ENCODE measurements around the gene COMMD10. TPM values are rescaled to one million over a fixed set of nuclear protein-coding genes. Genes with fewer than 3 reads are reported as not detected.

Gene COMMD10
- total RNA-seq, 4 donors from 2014 or later = 18.4 to 50.6 (median 22.7) TPM

- Histone ChIP-seq H3K4me3 (no peak overlapping the region), H3K27me3 (no peaks in the 10 kb centered on the region), H3K36me3 (no peaks in the 10 kb centered on the region), H3K4me1 (no peaks in the 10 kb centered on the region), H3K27ac (no peak overlapping the region), H3K9me3 (peaks cover 20% of the 10 kb centered on the region)
- WGBS = 90% methylated on average over 5 of the region's 5 CpGs
- no peak for TF ChIP-seq EP300 (IDR thresholded peaks at IDR 0.05)
- no peak for TF ChIP-seq CTCF (IDR thresholded peaks at IDR 0.05)
- no peak for TF ChIP-seq POLR2A (IDR thresholded peaks at IDR 0.05)
- TF ChIP-seq POLR2AphosphoS5 (IDR thresholded peaks at IDR 0.05) = no peak
- DNase-seq (ENCODE audit: low spot score in 2 of 2) = no peak
These were observed 195.5 kb downstream of the COMMD10 start for GRCh38 chr5:116280149-116280803.

DNA sequence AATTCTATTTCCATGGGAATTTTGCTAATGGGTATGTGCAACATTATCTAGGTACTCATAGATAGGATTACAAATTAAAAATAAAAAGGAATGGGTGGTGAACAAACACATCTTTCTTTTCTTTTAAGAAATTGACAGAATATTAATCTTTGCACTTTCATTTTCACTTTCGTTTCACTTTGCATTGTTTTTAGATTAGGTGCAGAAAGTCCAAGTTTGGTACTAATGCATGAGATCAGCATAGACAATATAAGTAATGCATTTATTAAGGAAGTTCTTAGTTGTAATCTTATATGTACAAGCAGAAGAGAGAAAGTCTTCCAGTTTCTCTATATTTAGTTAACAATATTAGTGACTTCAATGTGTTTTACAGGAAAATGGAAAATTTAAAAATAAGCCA lies 196.5 kb downstream of the COMMD10 start:
- no peaks in the 10 kb centered on the region for H3K36me3 ChIP-seq
- TF ChIP-seq POLR2A (IDR thresholded peaks at IDR 0.05) = no peak
- no peak for TF ChIP-seq CTCF (IDR thresholded peaks at IDR 0.05)
- TF ChIP-seq POLR2AphosphoS5 (IDR thresholded peaks at IDR 0.05) = no peak
- no peak for TF ChIP-seq EP300 (IDR thresholded peaks at IDR 0.05)
- peaks cover 18% of the 10 kb centered on the region for H3K9me3 ChIP-seq
- no peaks in the 10 kb centered on the region for H3K4me1 ChIP-seq
- WGBS = 55% methylated on average over 1 of the region's 1 CpG
- DNase-seq (ENCODE audit: low spot score in 2 of 2) = no peak
- H3K4me3 ChIP-seq = no peak overlapping the region
- no peaks in the 10 kb centered on the region for H3K27me3 ChIP-seq
- H3K27ac ChIP-seq = no peak overlapping the region

DNA sequence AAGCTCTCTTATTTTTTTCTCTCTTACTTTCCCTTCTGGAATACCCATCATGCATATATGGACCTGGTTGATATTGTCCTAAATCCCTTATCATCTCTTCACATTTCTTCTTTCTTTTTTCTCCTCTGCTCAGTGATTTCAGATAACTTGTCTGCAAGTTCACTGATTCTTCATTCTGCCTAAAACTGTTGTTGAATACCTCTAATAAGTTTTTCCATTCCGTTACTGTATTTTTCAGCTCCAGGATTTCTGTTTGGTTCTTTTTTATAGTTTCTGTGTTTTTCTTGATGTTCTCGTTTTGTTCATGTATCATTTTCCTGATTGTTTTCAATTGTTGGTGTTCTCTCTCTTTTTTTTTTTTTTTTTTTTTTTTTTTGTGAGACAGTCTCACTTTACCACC lies 203.7 kb downstream of the COMMD10 start:
- H3K27me3 ChIP-seq = no peaks in the 10 kb centered on the region
- WGBS = 98% methylated on average over 2 of the region's 2 CpGs

DNA sequence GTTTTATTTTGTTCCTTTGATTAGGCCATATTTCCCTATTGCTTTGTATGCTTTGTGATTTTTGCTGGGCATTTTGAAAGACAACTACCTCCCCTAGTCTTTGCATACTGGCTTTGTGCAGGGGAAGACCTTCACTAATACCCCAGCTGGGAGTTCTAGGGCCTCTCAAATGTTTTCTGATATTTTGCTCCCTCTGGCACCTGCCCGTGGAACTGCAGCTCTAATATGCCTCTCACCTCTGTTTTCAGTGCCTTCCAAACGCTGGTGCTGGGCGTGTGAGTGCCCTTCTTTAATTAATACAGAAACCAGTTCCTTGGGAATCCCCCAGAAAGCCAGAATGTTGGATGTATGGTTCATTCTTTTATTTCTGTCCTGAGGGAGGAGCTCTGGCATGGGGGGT lies 204.5 kb downstream of the COMMD10 start:
- peaks cover 12% of the 10 kb centered on the region for H3K36me3 ChIP-seq
- no peak overlapping the region for H3K27ac ChIP-seq
- TF ChIP-seq CTCF (IDR thresholded peaks at IDR 0.05) (no peak), POLR2AphosphoS5 (IDR thresholded peaks at IDR 0.05) (no peak), EP300 (IDR thresholded peaks at IDR 0.05) (no peak), POLR2A (IDR thresholded peaks at IDR 0.05) (no peak)
- 86% methylated on average over 3 of the region's 3 CpGs for WGBS
- no peak overlapping the region for H3K4me3 ChIP-seq
- no peaks in the 10 kb centered on the region for H3K4me1 ChIP-seq
- no peak for DNase-seq (ENCODE audit: low spot score in 2 of 2)
- H3K9me3 ChIP-seq = peaks cover 10% of the 10 kb centered on the region
- no peaks in the 10 kb centered on the region for H3K27me3 ChIP-seq

More for the DNA sequence above, 203.7 kb downstream of the COMMD10 start:
- H3K27ac ChIP-seq = no peak overlapping the region
- H3K4me3 ChIP-seq = no peak overlapping the region
- TF ChIP-seq CTCF (IDR thresholded peaks at IDR 0.05) (no peak), POLR2AphosphoS5 (IDR thresholded peaks at IDR 0.05) (no peak), POLR2A (IDR thresholded peaks at IDR 0.05) (no peak), EP300 (IDR thresholded peaks at IDR 0.05) (no peak)
- peaks cover 11% of the 10 kb centered on the region for H3K36me3 ChIP-seq
- no peaks in the 10 kb centered on the region for H3K4me1 ChIP-seq
- H3K9me3 ChIP-seq = peaks cover 10% of the 10 kb centered on the region
- DNase-seq (ENCODE audit: low spot score in 2 of 2) = no peak

GRCh38 chr5:116291271-116291670 lies 206.4 kb downstream of the COMMD10 start:
- TF ChIP-seq EP300 (IDR thresholded peaks at IDR 0.05) = no peak
- no peak for TF ChIP-seq CTCF (IDR thresholded peaks at IDR 0.05)
- TF ChIP-seq POLR2A (IDR thresholded peaks at IDR 0.05) = no peak
- no peak for TF ChIP-seq POLR2AphosphoS5 (IDR thresholded peaks at IDR 0.05)

More at GRCh38 chr5:116291271-116291670, 206.4 kb downstream of the COMMD10 start:
- Histone ChIP-seq H3K27ac (no peak overlapping the region), H3K36me3 (peaks cover 12% of the 10 kb centered on the region), H3K4me3 (no peak overlapping the region), H3K4me1 (no peaks in the 10 kb centered on the region), H3K27me3 (no peaks in the 10 kb centered on the region), H3K9me3 (peaks cover 10% of the 10 kb centered on the region)
- no peak for DNase-seq (ENCODE audit: low spot score in 2 of 2)
- 82% methylated on average over 1 of the region's 1 CpG for WGBS
